Measurements from ENCODE around the gene OPA3.

DNA sequence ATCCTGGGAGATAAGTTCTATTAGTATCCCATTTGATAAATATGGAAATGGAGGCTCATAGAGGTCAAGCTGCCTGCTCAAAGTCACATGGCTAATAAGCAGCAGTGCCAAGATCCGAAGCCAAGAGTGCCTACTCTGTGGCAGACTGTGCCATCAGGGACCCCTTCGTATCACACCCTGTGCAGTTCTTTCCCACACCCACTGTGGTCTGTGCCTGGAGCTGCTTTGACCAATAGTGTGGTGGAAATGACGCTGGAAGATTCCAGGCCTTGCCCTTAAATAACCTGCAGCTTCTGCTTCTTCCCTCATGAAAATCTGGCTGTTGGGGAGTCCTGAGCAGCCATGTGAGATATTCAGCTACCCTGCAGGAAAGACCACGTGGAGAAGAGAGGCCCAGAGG lies 10.1 kb downstream of the OPA3 start:
- TF ChIP-seq POLR2A (IDR thresholded peaks at IDR 0.05) = no peak
- TF ChIP-seq, protein P1, sequence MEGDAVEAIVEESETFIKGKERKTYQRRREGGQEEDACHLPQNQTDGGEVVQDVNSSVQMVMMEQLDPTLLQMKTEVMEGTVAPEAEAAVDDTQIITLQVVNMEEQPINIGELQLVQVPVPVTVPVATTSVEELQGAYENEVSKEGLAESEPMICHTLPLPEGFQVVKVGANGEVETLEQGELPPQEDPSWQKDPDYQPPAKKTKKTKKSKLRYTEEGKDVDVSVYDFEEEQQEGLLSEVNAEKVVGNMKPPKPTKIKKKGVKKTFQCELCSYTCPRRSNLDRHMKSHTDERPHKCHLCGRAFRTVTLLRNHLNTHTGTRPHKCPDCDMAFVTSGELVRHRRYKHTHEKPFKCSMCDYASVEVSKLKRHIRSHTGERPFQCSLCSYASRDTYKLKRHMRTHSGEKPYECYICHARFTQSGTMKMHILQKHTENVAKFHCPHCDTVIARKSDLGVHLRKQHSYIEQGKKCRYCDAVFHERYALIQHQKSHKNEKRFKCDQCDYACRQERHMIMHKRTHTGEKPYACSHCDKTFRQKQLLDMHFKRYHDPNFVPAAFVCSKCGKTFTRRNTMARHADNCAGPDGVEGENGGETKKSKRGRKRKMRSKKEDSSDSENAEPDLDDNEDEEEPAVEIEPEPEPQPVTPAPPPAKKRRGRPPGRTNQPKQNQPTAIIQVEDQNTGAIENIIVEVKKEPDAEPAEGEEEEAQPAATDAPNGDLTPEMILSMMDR (IDR thresholded peaks at IDR 0.05) = no peak
- TF ChIP-seq POLR2AphosphoS5 (IDR thresholded peaks at IDR 0.05) = no peak
